ENCODE results near the gene PLEKHM3.
A peak's percentile ranks its signal among the peaks of the same experiment; 100 is the strongest.

The PLEKHM3 gene

DNA sequence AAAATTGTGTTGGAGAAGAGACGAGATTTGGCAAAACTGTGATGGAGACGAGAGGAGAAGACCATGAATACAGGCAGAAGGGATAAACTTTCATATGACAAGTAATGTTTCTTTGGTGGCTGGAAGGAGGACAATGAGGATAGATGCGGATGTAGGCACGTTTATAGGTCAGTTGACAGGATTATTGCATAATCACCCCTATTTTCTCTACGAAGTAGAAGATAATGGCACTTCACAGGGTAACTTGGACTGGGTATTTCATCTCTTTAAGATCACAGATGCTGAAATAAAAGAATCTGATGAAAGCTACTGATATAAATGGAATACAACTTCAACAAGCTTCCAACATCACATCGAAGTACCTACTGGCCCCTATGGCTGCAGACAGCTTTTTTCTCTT, 81.0 kb downstream of the PLEKHM3 start:
- DNase-seq = no peak

- no peak for DNase-seq
These were observed 85.8 kb downstream of the PLEKHM3 start for GRCh38 chr2:207939342-207940108.

DNA sequence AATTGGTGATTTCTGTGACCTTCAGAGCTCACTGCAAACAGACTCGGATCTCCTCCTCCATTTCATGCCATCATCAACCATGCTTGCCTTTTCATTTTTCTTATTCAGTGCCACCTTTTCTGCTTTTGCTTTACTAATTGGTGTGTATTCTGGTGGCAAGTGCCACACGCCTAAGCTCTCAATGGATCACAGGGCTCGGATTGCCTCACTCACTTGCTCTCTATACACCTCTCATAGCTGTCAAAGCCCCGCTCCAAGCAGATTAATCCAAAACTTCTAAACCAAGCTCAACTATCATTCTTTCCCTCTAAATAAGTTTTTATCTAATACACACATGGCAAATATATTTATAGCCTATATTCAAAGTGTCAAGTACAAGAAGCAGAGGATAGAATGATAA, 86.4 kb downstream of the PLEKHM3 start:
- DNase-seq = no peak

GRCh38 chr2:207938415-207938814, 86.9 kb downstream of the PLEKHM3 start:
- no peak for DNase-seq

DNA sequence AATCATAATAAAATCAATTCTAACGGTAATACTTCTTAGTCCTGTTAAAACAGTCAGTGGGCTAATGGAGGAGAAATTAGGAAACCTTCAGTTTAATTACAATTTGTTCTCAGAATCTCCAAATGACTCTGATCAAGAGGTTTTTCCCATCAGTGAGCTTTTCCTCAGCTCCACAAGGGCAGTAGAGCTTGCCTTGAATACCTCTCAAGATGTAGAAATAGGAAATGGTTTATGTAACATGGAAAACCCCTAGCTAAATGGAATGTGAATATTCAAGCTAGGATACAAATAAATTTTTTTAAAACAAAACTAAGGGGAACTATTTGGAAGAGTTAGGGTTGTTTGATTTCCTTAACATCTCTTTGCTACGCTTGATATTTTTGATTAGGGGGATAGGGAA, 87.5 kb downstream of the PLEKHM3 start:
- DNase-seq = no peak

- DNase-seq = no peak
These were observed 88.1 kb downstream of the PLEKHM3 start for GRCh38 chr2:207937253-207937652.

GRCh38 chr2:207936380-207936779, 88.9 kb downstream of the PLEKHM3 start:
- no peak for DNase-seq

GRCh38 chr2:207935991-207936370, 89.3 kb downstream of the PLEKHM3 start:
- no peak for DNase-seq

- no peak for DNase-seq
These were observed 90.0 kb downstream of the PLEKHM3 start for GRCh38 chr2:207935121-207935990.

- DNase-seq = no peak
These were observed 90.6 kb downstream of the PLEKHM3 start for GRCh38 chr2:207934720-207935119.

DNA sequence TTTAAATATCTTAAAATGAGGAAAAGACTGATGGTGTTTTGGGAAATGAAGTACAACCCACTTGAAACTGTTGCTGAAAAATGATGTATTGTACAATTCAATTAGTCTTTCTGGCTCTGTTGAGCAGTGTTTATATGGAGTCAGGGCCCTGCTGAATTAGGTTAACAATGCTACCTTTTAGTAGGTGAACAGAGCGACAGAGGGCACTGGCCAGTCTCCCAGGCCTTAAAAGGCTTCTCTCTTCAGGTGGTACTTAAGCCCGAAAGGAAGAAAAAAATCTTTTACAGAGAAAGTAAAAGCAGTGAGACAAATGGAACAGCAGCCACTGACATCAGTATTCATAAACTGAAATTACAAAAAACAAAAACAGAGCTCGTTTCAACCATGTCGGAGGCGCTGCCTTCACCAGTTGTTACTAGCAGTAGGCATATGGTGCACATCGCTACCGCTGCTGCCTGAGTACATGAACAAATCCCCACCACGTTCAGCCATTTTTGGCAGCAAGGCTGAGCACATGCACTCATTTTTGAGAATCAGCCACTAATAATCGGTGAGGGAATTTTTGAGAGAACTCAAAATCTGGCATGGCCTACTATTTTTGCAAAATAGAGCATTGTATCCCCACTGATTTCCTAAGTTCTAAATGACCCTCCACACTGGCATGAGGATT, 91.8 kb downstream of the PLEKHM3 start:
- no peak for DNase-seq

- DNase-seq = no peak
These were observed 93.2 kb downstream of the PLEKHM3 start for GRCh38 chr2:207932106-207932505.

- DNase-seq = peak; percentile 75
These were observed 94.6 kb downstream of the PLEKHM3 start for GRCh38 chr2:207930747-207931146.

- no peak for DNase-seq
These were observed 95.4 kb downstream of the PLEKHM3 start for GRCh38 chr2:207929923-207930322.

- DNase-seq = no peak
These were observed 97.2 kb downstream of the PLEKHM3 start for GRCh38 chr2:207928079-207928478.

- no peak for DNase-seq
These were observed 98.4 kb downstream of the PLEKHM3 start for GRCh38 chr2:207926989-207927300.

GRCh38 chr2:207926133-207926988, 99.0 kb downstream of the PLEKHM3 start:
- peak; percentile 27 for DNase-seq

- no peak for DNase-seq
These were observed 99.7 kb downstream of the PLEKHM3 start for GRCh38 chr2:207925601-207926000.

DNA sequence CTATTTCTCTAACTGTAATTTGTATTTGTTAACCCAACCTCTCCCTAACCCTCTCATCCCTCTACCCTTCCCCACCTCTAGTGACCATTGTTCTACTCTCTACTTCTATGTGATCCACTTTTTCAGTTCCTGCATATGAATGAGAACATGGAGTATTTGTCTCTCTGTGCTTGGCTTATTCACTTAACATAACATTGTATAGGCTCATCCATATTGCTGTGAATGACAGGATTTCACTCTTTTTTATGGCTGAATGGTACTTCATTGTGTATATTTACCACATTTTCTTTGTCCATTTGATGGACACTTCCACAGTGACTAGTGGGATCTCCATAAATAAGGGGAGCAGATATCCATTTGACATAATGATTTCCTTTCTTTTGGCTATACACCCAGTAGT, 103.7 kb downstream of the PLEKHM3 start:
- DNase-seq = peak; percentile 24

GRCh38 chr2:207920721-207921120, 104.6 kb downstream of the PLEKHM3 start:
- DNase-seq = no peak

DNA sequence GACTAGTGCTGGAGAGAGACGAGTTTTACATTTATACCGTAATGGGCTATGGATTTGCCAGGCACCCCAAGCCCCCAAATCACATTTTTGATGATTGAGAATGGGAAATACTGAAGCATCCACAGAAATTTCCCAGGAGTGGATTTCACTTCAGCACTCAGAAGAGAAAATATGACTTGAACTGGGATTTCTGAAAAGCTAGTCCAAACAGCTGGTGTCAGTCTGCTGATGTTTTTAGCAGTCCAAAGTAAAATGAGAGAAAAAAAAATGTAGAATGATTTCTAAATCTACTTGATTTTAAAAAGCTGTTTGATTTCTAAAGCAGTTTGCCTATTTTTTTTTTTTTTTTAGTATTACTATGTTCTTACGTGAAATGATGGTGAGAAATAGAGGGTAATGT, 105.0 kb downstream of the PLEKHM3 start:
- DNase-seq = no peak

GRCh38 chr2:207919164-207919919, 106.0 kb downstream of the PLEKHM3 start:
- DNase-seq = no peak
